ENCODE results near the gene CCBE1.
"Not testable (repeated sequence)": the region's sequence is repeated elsewhere in the genome, so short reads cannot be mapped to it uniquely, and the experiment has no call there.

CCBE1 gene

GRCh38 chr18:59685501-59685900 is 11.7 kb downstream of the CCBE1 start:
- H3K27me3 Mint-ChIP-seq: peaks cover 10% of the 10 kb centered on the region
- H3K4me3 Mint-ChIP-seq: no peak overlapping the region
- no peak overlapping the region for H3K27ac Mint-ChIP-seq
- intact Hi-C loops (cut with micrococcal nuclease): no loop called here
- no peaks in the 10 kb centered on the region for H3K4me1 Mint-ChIP-seq (ENCODE audit: low read depth)
- no peaks in the 10 kb centered on the region for H3K9me3 Mint-ChIP-seq
- no peaks in the 10 kb centered on the region for H3K36me3 Mint-ChIP-seq (ENCODE audit: low read depth)

GRCh38 chr18:59684777-59685176 is 12.4 kb downstream of the CCBE1 start:
- H3K9me3 Mint-ChIP-seq: no peaks in the 10 kb centered on the region
- intact Hi-C loops (cut with micrococcal nuclease): no loop called here
- H3K36me3 Mint-ChIP-seq (ENCODE audit: low read depth): no peaks in the 10 kb centered on the region
- no peak overlapping the region for H3K4me3 Mint-ChIP-seq
- H3K27ac Mint-ChIP-seq: no peak overlapping the region
- H3K27me3 Mint-ChIP-seq: peaks cover 9% of the 10 kb centered on the region
- H3K4me1 Mint-ChIP-seq (ENCODE audit: low read depth): no peaks in the 10 kb centered on the region

- Mint-ChIP-seq H3K27me3 (peaks cover 4% of the 10 kb centered on the region), H3K9me3 (no peaks in the 10 kb centered on the region), H3K4me3 (no peak overlapping the region), H3K36me3 (ENCODE audit: low read depth) (no peaks in the 10 kb centered on the region), H3K27ac (no peak overlapping the region), H3K4me1 (ENCODE audit: low read depth) (no peaks in the 10 kb centered on the region)
- intact Hi-C loops (cut with micrococcal nuclease): no loop called here
These were observed 15.7 kb downstream of the CCBE1 start for GRCh38 chr18:59681521-59682004.

DNA sequence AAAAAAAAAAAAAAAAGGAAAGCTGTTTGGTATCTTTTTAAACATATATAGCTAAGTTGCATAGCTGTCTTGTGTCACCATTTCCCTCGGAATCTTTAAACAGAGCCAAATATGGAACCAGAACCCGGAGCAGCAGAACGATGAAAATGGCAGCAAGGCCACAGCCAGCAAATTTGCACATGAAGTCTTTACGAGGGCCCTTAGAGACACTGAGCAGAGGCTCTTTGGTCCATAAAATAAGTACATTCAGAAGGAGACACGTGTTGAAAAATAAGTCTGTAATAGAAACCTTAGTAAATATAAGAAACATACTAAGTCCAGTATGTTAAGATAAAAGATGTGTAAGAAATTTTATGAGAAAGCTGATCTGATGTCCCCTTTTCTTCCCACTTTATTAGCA is 16.2 kb downstream of the CCBE1 start:
- Mint-ChIP-seq H3K9me3 (no peaks in the 10 kb centered on the region), H3K4me3 (no peak overlapping the region), H3K36me3 (ENCODE audit: low read depth) (no peaks in the 10 kb centered on the region), H3K4me1 (ENCODE audit: low read depth) (no peaks in the 10 kb centered on the region), H3K27ac (no peak overlapping the region), H3K27me3 (peaks cover 4% of the 10 kb centered on the region)
- intact Hi-C loops (cut with micrococcal nuclease): no loop called here

GRCh38 chr18:59675346-59675745 is 21.9 kb downstream of the CCBE1 start:
- Mint-ChIP-seq H3K4me3 (no peak overlapping the region), H3K9me3 (no peaks in the 10 kb centered on the region), H3K27me3 (peaks cover 1% of the 10 kb centered on the region), H3K4me1 (ENCODE audit: low read depth) (no peaks in the 10 kb centered on the region), H3K36me3 (ENCODE audit: low read depth) (no peaks in the 10 kb centered on the region), H3K27ac (no peak overlapping the region)
- intact Hi-C loops (cut with micrococcal nuclease): no loop called here

DNA sequence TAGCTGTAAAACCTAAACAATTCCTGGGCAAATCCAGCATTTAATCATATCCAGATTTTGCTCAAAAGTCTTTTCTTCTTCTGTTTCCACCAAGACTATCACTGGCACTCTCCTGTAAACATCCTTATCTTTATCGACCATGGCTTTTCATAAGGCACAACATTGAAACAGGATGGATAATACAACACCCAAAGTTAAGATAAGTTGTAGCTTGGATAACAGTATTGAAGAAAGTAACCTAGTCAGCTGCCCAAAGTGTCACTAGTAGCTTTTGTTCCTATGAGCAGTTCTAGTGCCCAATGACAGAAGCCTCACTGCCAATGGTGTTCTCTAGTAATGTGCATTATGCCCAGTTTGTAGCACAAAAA is 22.3 kb downstream of the CCBE1 start:
- Mint-ChIP-seq H3K4me1 (ENCODE audit: low read depth) (no peaks in the 10 kb centered on the region), H3K36me3 (ENCODE audit: low read depth) (no peaks in the 10 kb centered on the region), H3K9me3 (no peaks in the 10 kb centered on the region), H3K4me3 (no peak overlapping the region), H3K27ac (no peak overlapping the region), H3K27me3 (peaks cover 1% of the 10 kb centered on the region)
- intact Hi-C loops (cut with micrococcal nuclease): no loop called here

- H3K9me3 Mint-ChIP-seq: no peaks in the 10 kb centered on the region
- peaks cover 1% of the 10 kb centered on the region for H3K27me3 Mint-ChIP-seq
- H3K4me3 Mint-ChIP-seq: no peak overlapping the region
- H3K27ac Mint-ChIP-seq: no peak overlapping the region
- H3K4me1 Mint-ChIP-seq (ENCODE audit: low read depth): no peaks in the 10 kb centered on the region
- intact Hi-C loops (cut with micrococcal nuclease): no loop called here
- H3K36me3 Mint-ChIP-seq (ENCODE audit: low read depth): no peaks in the 10 kb centered on the region
These were observed 22.9 kb downstream of the CCBE1 start for GRCh38 chr18:59674186-59674902.

DNA sequence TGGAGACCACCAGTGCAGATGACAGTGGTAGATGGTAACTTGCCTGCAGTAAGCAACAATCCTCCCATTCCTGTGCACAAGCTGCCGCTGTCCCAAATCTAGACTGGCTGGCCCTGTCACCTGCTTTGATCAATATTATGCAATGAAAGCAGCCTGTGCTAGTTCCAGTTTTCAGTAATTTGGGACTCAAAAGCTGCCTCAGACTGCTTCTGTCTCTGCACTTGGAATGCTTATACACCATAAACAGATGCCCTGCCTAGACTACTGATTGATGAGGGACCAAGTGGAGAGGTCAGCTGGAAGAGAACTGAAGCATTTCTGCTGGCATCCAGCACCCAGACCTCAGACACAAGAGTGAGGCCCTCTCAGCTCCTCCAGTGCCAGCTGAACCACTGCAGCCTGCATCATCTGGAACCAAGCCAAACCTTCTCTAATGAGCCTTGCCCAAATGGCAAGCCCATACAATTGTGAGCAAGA is 24.9 kb downstream of the CCBE1 start:
- no peak overlapping the region for H3K4me3 Mint-ChIP-seq
- H3K27me3 Mint-ChIP-seq: peaks cover 1% of the 10 kb centered on the region
- intact Hi-C loops (cut with micrococcal nuclease): no loop called here
- no peaks in the 10 kb centered on the region for H3K9me3 Mint-ChIP-seq
- no peak overlapping the region for H3K27ac Mint-ChIP-seq
- no peaks in the 10 kb centered on the region for H3K4me1 Mint-ChIP-seq (ENCODE audit: low read depth)
- H3K36me3 Mint-ChIP-seq (ENCODE audit: low read depth): no peaks in the 10 kb centered on the region

GRCh38 chr18:59671551-59671950 is 25.7 kb downstream of the CCBE1 start:
- intact Hi-C loops (cut with micrococcal nuclease): no loop called here
- no peak overlapping the region for H3K4me3 Mint-ChIP-seq
- no peak overlapping the region for H3K27ac Mint-ChIP-seq
- H3K9me3 Mint-ChIP-seq: no peaks in the 10 kb centered on the region
- H3K36me3 Mint-ChIP-seq (ENCODE audit: low read depth): no peaks in the 10 kb centered on the region
- peaks cover 1% of the 10 kb centered on the region for H3K27me3 Mint-ChIP-seq
- H3K4me1 Mint-ChIP-seq (ENCODE audit: low read depth): no peaks in the 10 kb centered on the region

GRCh38 chr18:59669872-59670657 is 27.2 kb downstream of the CCBE1 start:
- H3K36me3 Mint-ChIP-seq (ENCODE audit: low read depth): no peaks in the 10 kb centered on the region
- no peaks in the 10 kb centered on the region for H3K4me1 Mint-ChIP-seq (ENCODE audit: low read depth)
- peaks cover 1% of the 10 kb centered on the region for H3K27me3 Mint-ChIP-seq
- H3K9me3 Mint-ChIP-seq: no peaks in the 10 kb centered on the region
- no peak overlapping the region for H3K4me3 Mint-ChIP-seq
- H3K27ac Mint-ChIP-seq: no peak overlapping the region
- intact Hi-C loops (cut with micrococcal nuclease): no loop called here

DNA sequence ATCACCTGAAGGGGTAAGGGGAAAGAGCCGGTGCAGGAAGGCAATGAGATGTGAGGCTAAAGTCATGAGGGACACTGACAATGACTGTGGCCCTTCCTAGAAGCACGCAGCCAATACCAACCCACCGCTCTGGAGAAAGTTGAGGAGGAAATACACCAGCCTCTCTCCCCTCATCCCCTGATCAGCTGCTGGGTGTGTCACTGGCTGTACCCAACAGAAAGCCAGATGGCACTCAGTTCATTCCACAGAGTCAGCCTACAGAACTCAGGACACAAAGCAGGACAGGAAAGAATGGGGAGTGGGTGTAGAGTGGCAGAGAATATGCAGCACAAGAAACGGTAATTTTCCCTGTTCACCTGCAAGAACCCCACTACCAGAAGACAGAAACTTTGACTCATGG is 29.7 kb downstream of the CCBE1 start:
- H3K27me3 Mint-ChIP-seq: peaks cover 1% of the 10 kb centered on the region
- H3K27ac Mint-ChIP-seq: no peak overlapping the region
- intact Hi-C loops (cut with micrococcal nuclease): no loop called here
- H3K4me1 Mint-ChIP-seq (ENCODE audit: low read depth): no peaks in the 10 kb centered on the region
- H3K4me3 Mint-ChIP-seq: no peak overlapping the region
- no peaks in the 10 kb centered on the region for H3K9me3 Mint-ChIP-seq
- H3K36me3 Mint-ChIP-seq (ENCODE audit: low read depth): no peaks in the 10 kb centered on the region

- H3K36me3 Mint-ChIP-seq (ENCODE audit: low read depth); H3K27me3 Mint-ChIP-seq; intact Hi-C loops (cut with micrococcal nuclease); H3K27ac Mint-ChIP-seq; H3K4me3 Mint-ChIP-seq; H3K4me1 Mint-ChIP-seq (ENCODE audit: low read depth); H3K9me3 Mint-ChIP-seq: not testable (repeated sequence)
These were observed 31.2 kb downstream of the CCBE1 start for GRCh38 chr18:59666007-59666402.

DNA sequence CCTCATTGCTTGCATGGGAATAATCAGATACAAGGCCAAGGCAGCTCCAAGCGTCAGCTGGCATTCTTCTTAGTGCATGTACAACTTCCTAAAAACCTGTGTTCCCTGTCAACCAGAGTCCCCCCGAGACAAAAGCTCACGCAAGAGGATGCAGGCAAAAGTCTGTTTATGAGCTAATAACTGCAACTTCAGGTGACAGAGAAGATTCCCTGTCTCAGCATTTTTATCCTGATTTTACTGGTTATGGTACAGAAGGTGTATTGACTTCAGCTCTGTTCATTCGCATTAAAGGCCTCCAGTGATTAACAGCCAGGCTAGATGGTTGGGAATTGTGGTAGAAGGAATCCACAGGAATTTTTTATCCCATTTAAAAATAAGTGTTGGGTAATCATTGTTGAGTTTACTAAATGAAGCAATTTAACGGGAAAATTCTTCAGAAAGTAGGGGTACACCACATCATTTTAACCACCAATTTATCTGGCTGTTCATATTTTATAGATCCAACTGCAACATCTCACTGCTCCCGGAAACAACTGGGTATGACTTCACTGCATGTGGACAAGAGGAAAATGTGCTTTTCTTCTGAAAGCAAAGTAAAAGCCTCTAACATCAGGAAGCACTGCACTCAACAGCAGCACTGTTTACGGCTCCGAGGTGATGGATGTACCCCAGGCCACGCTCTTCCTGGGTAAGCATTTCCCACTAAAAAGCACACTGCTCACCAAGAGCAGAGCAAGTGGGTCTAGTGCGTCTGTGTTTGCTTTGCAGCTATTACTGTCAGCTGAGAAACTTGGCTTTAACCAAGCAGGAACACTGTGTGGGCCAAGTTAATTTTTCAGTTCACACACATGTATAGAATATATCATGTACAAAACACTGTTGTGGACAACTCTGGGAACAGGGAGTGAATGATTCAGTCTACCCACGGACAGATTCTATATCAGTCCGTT is 31.9 kb downstream of the CCBE1 start:
- Mint-ChIP-seq H3K4me1 (ENCODE audit: low read depth) (no peaks in the 10 kb centered on the region), H3K4me3 (no peak overlapping the region), H3K27ac (no peak overlapping the region), H3K27me3 (no peaks in the 10 kb centered on the region), H3K36me3 (ENCODE audit: low read depth) (no peaks in the 10 kb centered on the region), H3K9me3 (no peaks in the 10 kb centered on the region)
- intact Hi-C loops (cut with micrococcal nuclease): no loop called here

- Mint-ChIP-seq H3K27me3 (peaks cover 2% of the 10 kb centered on the region), H3K36me3 (ENCODE audit: low read depth) (no peaks in the 10 kb centered on the region), H3K9me3 (no peaks in the 10 kb centered on the region), H3K4me1 (ENCODE audit: low read depth) (no peaks in the 10 kb centered on the region), H3K4me3 (no peak overlapping the region), H3K27ac (no peak overlapping the region)
- intact Hi-C loops (cut with micrococcal nuclease): no loop called here
These were observed 32.9 kb downstream of the CCBE1 start for GRCh38 chr18:59664329-59664728.

All from dendritic cell treated with granulocyte-macrophage colony-stimulating factor and Interleukin-4, amounts not matched to agents 40 ng/mL and 50 ng/mL, for 4 days (primary cell).